Tibial artery (tissue), 4 donors: Measurements from ENCODE around the gene CAMKMT.

Experiments used
- DNase-seq, 2 donors: peaks; one replicate each; pipeline ENCODE4 v3.0.0-alpha.2; 2019
- H3K27ac ChIP-seq, 2 donors: fragments of 200-600 bp; sonication (generic) in 1 of 2; 1 replicate in 1 of 2; 2 replicates in 1 of 2; pipeline ENCODE4 v1.5.1; 2018 to 2019; ENCODE audit warnings: mild to moderate bottlenecking in 1 of 2
- H3K27me3 ChIP-seq, 2 donors: fragments of 200-600 bp; sonication (generic) in 1 of 2; one replicate each; pipeline versions ENCODE4 v1.5.1 to v1.6.0; 2016 to 2019
- H3K36me3 ChIP-seq, 3 donors: fragments of 200-600 bp; sonication (generic) in 2 of 3; one replicate each; pipeline ENCODE4 v1.5.1; 2016 to 2019; ENCODE audit warnings: mild to moderate bottlenecking in 2 of 3
- H3K4me1 ChIP-seq, 4 donors: fragments of 200-600 bp; sonication (generic) in 2 of 4; 1 replicate in 3 of 4; 2 replicates in 1 of 4; pipeline ENCODE4 v1.5.1; 2016 to 2019
- H3K4me3 ChIP-seq, 2 donors: fragments of 200-600 bp; sonication (generic) in 1 of 2; 1 replicate in 1 of 2; 2 replicates in 1 of 2; pipeline ENCODE4 v1.5.1; 2018 to 2019; ENCODE audit warnings: mild to moderate bottlenecking in 2 of 2
- H3K9me3 ChIP-seq, 3 donors: fragments of 200-600 bp; sonication (generic) in 1 of 3; one replicate each; pipeline ENCODE4 v1.5.1; 2016 to 2019
- CTCF ChIP-seq, 2 experiments: fragments of 200-600 bp in 1 of 2; fragments of 450-650 bp in 1 of 2; IDR thresholded peaks; one replicate each; pipeline ENCODE4 v1.5.1; 2017 to 2019; ENCODE audit warnings: antibody characterized with exemption in 2 of 2, mild to moderate bottlenecking in 1 of 2, moderate library complexity in 1 of 2
- intact Hi-C: fragments of 100-400 bp; cut with DNase I; formaldehyde crosslinking; loops from one replicate; pipeline ENCODE4 v1.15.0; 2023; ENCODE audit warnings: low total_unique reads

Gene CAMKMT

GRCh38 chr2:44596537-44597320 is 235.0 kb downstream of the CAMKMT start:
- Histone ChIP-seq H3K36me3 (no peaks in the 10 kb centered on the region), H3K4me3 (no peak overlapping the region), H3K4me1 (no peaks in the 10 kb centered on the region), H3K27ac (no peak overlapping the region), H3K9me3 (no peaks in the 10 kb centered on the region), H3K27me3 (no peaks in the 10 kb centered on the region)
- TF ChIP-seq CTCF (IDR thresholded peaks at IDR 0.05): no peak
- DNase-seq: no peak
- intact Hi-C loops: no loop called here

GRCh38 chr2:44598330-44599119 is 236.8 kb downstream of the CAMKMT start:
- no peaks in the 10 kb centered on the region for H3K4me1 ChIP-seq
- no peak overlapping the region for H3K27ac ChIP-seq
- no peaks in the 10 kb centered on the region for H3K9me3 ChIP-seq
- no peaks in the 10 kb centered on the region for H3K27me3 ChIP-seq
- no peaks in the 10 kb centered on the region for H3K36me3 ChIP-seq
- TF ChIP-seq CTCF (IDR thresholded peaks at IDR 0.05): no peak
- intact Hi-C loops: loop anchor here (2.0 kb wide), 1 partner anchor 14 kb away; no protein-coding TSS in a partner anchor
- no peak for DNase-seq
- H3K4me3 ChIP-seq: no peak overlapping the region

GRCh38 chr2:44599130-44599529 is 237.4 kb downstream of the CAMKMT start:
- no peak for DNase-seq
- H3K36me3 ChIP-seq: no peaks in the 10 kb centered on the region
- H3K27me3 ChIP-seq: no peaks in the 10 kb centered on the region
- H3K4me1 ChIP-seq: no peaks in the 10 kb centered on the region
- H3K9me3 ChIP-seq: no peaks in the 10 kb centered on the region
- TF ChIP-seq CTCF (IDR thresholded peaks at IDR 0.05): no peak
- H3K27ac ChIP-seq: no peak overlapping the region
- intact Hi-C loops: loop anchor here (2.0 kb wide), 1 partner anchor 14 kb away; no protein-coding TSS in a partner anchor
- H3K4me3 ChIP-seq: no peak overlapping the region

- H3K27ac ChIP-seq: no peak overlapping the region
- intact Hi-C loops: no loop called here
- H3K9me3 ChIP-seq: no peaks in the 10 kb centered on the region
- H3K4me3 ChIP-seq: no peak overlapping the region
- no peaks in the 10 kb centered on the region for H3K36me3 ChIP-seq
- no peaks in the 10 kb centered on the region for H3K27me3 ChIP-seq
- DNase-seq: no peak
- no peak for TF ChIP-seq CTCF (IDR thresholded peaks at IDR 0.05)
- no peaks in the 10 kb centered on the region for H3K4me1 ChIP-seq
These were observed 240.7 kb downstream of the CAMKMT start for GRCh38 chr2:44602446-44602845.

- TF ChIP-seq CTCF (IDR thresholded peaks at IDR 0.05): no peak
- no peaks in the 10 kb centered on the region for H3K27me3 ChIP-seq
- no peaks in the 10 kb centered on the region for H3K36me3 ChIP-seq
- intact Hi-C loops: no loop called here
- H3K27ac ChIP-seq: no peak overlapping the region
- no peak overlapping the region for H3K4me3 ChIP-seq
- H3K9me3 ChIP-seq: no peaks in the 10 kb centered on the region
- H3K4me1 ChIP-seq: no peaks in the 10 kb centered on the region
- no peak for DNase-seq
These were observed 243.8 kb downstream of the CAMKMT start for GRCh38 chr2:44605511-44605910.
